Effector CD4-positive, alpha-beta T cell (primary cell): ENCODE data around the gene MYO5C.
"Not testable (repeated sequence)": the region's sequence is repeated elsewhere in the genome, so short reads cannot be mapped to it uniquely, and the experiment has no call there.

Source experiments
- DNase-seq: peaks from one replicate; pipeline ENCODE4 v3.0.0-alpha.2; 2020

The MYO5C gene

DNA sequence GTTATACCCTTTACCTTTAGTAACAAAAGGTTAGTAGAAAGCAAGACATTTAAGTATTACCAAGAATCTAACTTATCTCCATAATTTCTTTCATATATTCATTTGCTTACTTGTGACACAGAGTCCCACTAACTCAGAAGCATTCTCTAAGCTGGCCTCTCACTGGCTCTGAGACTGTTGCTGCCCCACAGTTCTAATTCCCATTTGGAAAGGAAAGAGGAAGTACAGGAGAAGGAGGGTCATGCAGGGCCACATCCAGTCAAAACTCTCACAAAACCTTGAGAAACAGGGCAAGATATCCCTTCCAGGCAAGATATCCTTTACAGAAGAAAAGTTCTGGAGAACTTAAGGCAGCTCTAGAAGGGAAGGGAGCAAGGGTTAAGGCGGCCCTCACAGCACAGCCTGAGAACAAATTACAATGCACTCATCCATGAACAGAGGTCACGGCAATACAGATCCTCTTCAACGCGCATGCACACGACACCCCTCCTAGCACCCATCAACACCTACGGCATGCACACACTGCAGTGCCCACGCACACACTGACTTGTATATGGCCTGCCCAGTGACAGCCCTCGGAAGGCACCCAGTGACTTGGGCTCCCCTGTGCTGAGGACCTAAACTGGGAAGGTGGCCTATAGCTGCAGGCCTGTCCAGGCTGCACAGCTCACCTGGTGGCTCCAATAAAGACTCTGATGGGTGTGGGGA lies 13.0 kb upstream of the MYO5C start:
- no peak for DNase-seq

DNA sequence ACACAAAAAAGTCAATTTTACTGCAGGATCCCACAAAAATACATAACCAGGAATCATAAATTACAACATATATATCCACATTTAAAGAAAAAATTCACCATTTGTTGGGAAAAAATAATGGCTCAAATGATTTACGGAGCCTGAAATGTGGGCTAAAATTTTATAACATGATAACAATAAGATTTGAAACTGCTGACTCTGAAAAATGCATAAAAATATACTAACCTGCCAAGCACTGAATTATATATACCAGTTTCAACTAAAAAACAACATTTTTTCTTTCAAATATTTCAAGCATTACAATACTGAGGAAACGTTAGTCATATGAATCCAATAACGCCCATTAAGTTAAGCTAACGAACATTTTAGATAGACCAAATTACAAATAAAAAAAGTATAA lies 12.2 kb upstream of the MYO5C start:
- no peak for DNase-seq

DNA sequence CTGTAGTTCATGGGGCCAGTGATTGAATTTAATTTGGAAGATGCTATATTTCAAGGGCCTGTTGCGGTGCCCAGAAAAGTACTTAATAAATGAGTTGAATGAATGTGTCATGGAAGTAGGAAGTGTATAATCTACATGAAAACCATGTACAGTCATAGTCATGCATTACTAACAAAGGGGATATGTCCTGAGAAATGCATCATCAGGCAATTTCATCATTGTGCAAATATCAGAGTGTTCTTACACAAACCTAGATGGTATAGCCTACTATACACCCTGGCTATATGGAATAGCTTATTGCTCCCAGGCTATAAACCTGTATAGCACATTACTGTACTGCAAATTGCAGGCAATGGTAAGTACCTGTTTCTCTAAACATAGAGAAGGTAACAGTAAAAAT lies 10.7 kb upstream of the MYO5C start:
- DNase-seq = no peak

DNA sequence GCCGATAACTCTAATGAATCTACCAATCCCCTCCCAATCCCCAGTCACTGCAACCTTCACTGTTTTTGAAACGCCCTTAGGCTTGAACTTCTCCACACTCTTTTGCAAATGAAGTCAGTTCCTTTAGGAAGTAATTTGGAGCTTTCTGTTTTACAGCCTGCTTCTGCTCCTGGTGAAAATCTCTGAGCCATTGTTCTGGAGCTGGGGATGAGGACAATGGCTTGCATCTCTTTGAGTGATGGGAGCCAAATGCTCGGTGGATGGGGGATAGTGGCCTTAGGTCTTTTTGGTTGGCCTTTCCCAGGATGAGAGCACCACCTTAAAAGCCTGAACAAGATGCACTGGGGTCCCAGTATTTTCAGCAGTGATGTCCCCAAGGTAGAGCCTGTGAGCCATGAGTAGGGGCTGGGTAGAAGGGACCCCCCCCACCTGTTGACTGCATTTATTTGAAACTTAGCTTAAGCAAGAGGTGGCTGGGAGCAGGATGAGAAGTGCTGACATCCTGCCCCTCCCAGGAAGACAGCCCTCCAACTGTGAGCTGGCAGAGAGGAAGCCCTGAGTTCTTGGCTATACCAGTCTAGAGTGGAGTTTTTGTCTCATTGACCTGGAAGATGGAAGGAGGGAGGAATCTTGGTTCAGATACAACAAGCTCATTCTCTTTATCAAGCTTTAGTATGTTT lies 7.6 kb upstream of the MYO5C start:
- DNase-seq = no peak

DNA sequence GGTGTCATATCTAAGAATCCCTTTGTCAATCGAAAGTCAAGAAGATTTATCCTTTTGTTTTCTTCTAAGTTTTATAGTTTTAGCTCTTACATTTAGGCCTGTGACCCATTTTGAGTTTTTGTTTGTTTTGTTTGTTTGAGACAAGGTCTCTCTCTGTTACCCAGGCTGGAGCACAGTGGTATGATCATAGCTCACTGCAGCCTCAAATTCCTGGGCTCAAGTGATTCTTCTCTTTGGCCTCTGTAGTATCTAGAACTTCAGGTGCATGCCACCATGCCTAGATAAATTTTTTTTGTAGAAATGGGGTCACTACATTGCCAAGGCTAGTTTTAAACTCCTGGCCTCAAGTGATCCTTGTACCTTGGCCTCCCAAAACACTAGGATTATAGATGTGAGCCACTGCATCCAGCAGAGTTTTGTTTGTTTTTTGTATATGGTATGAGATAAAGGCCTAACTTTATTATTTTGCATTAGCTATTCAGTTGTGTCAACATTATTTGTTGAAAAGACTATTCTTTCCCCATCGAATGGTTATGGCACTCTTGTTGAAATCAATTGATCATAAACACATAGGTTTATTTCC lies 5.8 kb upstream of the MYO5C start:
- no peak for DNase-seq

DNA sequence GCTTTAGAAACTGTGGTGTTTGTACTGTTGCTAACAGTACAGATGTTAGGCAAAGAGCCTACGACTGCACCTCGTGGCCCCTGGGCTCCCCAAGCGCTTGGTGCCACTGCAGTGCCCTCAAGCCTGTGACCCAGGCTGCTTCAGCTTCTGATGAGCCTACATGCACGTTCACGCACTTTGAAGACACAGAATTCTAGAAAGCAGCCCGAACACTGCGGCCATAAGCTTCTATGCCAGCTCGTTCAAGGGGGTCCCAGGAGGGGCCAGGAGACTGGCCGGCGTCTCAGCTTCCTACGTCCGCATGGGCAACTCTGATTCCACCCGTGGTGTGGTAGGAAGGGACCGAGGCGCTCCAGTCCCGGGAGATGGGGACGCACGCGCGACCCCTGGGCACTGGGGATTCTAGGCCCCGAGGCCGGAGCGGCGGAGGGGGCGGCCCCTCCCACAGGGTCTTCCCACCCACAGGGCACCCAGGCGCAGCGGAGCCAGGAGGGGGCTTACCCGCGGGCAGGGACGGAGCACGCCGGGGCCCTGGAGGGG lies 653 bp downstream of the MYO5C start:
- DNase-seq = no peak

DNA sequence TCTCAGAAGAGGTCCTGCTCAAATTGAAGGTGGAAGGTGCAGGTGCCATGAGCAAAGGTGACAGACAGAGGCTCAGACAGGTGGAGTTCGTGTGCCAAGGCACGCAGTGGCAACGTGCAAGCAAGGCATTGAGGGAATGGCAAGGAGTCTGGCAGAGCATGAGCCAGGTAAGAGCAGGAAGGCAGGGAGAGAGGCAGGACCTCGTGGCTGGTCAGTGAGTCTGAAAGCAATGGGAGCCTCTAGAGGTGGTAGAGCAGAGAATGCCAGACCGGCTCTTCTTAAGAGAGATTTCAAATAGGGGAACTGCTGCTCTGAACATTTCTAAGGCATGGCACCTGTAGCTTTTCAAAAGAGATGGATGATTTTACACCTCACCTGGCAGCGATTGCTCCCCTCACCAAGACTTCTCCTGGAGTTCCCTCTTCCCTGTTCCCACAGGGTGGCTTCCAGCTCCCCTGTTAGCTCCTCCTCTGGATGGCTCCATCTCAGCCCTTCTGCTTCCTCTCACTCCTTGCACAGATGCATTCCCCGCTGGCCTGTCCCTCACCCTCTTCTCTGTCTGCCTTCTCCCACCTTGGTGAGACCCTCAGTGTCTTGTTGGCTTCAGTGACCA lies 2.7 kb downstream of the MYO5C start:
- no peak for DNase-seq

DNA sequence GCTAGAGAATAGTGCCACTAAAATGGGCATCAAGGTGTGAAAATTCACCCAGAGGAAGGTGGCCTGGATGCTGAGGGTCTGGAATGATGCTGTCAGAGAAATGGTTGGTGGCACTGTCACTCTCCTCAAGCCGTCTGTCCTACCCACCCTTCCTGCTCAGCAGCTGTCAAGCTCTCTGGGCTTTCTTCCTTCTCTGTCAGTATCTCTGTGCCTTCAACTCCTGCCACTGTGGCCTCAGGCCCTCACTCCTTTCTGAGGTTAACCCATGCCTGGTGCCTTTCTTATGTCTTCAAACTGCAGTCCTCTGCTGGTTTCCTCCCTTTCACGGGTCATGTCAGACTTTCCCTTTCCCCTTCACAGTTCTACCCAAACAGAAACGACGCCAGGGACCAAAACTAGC lies 4.4 kb downstream of the MYO5C start:
- no peak for DNase-seq

DNA sequence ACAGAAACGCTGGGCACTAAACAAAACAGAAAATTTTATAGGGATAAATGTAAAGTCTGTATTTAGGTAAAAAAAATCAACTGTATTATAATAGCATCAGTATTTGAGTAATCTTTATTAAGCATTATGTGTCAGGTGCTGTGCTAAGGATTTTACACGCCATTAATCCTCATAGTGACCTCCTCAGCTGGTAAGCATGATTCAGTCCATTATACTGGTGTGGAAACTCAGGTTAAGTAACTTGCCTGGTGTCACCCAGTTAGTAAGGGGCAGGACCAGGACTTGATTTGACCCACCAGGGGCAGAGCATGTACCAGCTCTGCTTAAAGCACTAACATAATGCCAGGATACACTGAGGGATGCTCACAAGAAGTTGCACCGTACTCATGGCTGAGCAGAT lies 4.8 kb downstream of the MYO5C start:
- no peak for DNase-seq

DNA sequence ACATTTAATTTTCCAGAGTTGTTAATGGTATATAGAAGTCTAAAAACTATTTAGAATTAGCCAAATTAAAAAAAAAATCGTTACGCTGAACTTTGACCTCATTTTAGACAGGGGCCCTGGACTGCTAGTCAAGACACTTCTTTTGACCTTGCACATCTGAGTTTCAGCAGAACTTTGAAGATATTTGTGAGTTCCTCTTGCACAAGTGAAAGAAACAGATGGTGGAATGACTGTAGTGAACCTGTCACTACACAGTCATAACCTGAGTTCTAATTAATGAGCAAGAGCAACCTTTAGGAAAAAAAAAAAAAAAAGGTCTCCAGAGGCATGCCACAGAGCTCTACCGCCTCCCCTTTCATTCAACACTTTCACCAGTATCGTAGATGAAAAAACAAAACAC lies 5.3 kb downstream of the MYO5C start:
- no peak for DNase-seq

DNA sequence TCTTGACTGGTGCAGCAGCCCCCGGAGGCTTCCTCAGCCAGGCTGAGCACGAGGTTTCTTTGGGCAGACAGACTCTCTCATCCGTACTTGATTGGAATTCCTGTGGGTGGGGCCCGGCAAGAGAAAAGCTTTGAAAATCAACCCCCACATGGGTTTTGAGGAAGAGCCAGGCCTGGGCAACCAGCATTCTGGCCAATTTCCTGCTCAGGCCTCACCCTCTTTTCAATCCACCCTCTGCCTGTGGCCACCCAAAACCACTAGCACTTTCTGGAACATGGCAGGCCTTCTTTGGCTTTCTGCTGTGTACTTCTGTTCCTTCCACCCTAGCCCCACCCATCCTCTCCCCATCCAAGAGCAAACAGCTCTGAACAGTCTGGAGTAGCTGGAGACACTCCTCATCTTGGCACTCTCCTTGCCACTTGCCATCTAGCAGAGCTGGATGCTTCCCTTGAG lies 5.9 kb downstream of the MYO5C start:
- no peak for DNase-seq

DNA sequence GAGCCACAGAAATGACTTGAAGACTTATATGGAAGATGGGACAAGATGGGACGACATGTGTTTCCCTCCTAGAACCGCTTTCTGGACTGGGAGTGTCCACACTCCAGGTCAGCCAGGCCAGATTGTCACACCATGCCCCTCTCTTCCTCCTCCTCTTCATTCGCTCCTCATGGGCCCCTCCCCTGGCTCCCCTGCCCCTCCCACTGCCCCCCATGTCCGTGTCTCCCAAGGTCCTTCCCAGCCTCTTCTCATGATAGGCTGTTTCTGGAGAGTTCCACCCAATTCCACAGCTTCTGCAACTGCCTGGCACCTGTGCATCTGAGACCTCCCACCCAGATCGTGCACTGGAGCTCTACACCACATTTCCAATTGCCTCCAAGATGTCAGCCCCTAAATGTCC lies 6.6 kb downstream of the MYO5C start:
- no peak for DNase-seq

DNA sequence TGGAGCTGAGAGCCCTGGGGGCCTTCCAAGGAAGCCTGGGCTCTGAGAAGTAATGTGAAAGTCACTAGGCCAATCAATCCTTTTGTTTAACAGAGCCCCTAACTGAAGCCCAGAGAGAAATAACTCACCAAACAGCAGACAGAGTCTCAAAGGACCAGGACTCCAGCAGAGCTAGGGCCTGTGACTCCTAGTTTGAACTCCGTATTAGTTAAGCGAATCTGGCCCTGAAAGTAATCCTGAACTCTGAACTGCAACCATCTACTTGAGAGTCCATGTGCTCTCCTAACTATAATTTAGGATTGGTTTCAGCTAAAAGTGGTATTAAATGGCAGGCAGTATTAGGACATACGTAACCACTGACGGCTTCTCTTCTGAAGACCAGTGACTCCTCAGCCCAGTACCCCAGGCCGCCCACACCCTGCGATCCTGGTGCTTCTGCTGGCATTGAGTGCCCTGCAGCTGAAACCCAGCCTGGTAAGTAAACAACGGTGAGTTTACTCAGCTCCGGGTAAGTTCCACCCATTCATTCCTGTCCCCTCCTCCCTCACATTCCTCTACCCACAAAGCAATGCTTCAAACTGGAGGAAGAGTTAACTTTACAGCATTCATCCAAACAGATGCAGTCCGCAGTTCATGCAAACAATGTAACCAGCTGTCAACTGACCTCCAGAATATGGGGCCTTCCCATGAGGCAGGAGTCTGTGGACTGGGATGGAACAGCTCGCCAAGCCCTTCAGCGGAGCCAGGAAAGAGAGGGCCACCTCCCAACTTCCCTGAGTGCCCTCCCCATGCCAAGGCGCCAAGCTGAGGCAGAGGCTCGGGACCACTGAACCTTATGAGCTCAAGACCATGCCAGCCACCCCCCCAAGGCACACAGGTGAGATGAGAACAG lies 7.3 kb downstream of the MYO5C start:
- no peak for DNase-seq

DNA sequence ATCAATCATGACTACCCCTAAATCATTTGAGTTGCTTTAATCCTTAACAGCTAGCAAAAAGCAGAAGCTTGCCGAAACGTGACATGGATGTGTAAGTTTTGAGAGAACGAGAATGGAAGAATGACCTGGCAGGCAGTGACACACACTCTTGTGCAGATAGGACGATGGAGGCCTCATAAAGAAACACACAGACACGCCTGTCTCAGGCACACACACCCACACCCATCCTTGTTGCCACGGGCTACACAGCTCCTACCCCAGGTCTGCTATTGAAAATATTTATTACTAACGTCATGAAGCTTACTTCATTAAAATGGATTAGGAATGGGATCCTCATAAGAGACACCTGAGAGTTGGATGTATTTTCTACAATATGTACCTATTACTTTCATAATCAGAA lies 8.5 kb downstream of the MYO5C start:
- no peak for DNase-seq

DNA sequence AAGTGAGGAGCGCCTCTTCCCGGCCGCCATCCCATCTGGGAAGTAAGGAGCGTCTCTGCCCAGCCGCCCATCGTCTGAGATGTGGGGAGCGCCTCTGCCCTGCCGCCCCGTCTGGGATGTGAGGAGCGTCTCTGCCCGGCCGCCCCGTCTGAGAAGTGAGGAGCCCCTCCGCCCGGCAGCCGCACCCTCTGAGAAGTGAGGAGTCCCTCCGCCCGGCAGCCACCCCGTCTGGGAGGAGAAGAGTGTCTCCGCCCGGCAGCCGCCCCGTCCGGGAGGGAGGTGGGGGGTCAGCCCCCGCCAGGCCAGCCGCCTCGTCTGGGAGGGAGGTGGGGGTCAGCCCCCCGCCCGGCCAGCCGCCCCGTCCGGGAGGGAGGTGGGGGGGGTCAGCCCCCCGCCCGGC lies 9.7 kb downstream of the MYO5C start:
- not testable (repeated sequence) for DNase-seq

DNA sequence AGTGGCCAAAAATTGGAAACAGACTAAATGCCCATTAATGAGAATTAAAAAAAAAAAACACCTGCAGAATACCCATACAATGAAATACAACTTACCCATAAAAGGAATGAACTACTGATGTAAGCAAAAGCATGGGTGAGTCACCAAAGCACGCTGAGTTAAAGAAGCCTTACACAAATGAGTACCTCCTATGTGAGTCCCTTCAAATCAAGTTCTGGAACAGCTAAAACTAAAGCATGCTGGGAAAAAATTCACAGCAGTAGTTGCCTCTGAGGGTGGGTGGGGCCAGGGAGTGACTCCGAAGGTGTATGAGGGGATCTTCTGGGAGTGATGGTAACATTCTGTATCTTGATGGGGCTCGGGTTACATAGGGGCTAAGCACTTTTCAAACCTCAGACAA lies 11.4 kb downstream of the MYO5C start:
- no peak for DNase-seq

DNA sequence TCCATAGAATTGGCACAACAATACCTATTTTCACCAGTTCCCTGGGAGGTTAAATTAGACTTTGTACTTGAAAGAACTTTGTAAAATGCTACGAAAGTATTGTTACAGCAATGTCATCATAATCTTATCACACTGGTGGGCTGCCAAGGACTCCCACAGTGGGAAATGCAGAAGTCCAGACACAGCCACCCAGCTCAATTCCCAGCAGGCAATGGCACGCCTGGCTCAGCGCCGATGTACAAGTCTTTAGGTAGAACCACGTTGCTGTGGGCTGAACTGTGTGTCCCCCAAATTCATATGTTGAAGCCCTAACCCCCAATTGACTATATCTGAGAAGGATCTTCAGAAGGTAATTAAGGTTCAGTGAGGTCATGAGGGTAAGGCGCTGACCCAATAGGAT lies 12.3 kb downstream of the MYO5C start:
- DNase-seq = no peak

DNA sequence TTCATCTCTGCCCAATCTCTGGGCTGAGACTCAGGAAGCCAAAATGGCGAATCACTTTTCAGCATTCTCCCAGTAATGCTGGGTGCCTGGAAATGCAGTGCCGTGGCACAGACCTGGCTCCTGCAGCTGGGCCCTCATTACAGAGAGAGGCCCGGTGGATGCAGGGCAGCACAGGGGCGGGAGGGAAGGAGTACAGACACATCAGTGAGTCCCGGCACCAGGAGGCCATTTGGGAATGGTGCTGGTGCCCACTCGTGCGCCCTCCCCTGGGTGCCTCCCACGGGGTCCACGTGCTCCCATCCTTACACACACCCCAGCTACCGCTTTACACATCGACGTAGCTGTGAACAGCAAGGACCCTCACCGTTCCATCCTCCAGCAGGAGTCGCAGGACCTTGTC lies 13.2 kb downstream of the MYO5C start:
- no peak for DNase-seq

DNA sequence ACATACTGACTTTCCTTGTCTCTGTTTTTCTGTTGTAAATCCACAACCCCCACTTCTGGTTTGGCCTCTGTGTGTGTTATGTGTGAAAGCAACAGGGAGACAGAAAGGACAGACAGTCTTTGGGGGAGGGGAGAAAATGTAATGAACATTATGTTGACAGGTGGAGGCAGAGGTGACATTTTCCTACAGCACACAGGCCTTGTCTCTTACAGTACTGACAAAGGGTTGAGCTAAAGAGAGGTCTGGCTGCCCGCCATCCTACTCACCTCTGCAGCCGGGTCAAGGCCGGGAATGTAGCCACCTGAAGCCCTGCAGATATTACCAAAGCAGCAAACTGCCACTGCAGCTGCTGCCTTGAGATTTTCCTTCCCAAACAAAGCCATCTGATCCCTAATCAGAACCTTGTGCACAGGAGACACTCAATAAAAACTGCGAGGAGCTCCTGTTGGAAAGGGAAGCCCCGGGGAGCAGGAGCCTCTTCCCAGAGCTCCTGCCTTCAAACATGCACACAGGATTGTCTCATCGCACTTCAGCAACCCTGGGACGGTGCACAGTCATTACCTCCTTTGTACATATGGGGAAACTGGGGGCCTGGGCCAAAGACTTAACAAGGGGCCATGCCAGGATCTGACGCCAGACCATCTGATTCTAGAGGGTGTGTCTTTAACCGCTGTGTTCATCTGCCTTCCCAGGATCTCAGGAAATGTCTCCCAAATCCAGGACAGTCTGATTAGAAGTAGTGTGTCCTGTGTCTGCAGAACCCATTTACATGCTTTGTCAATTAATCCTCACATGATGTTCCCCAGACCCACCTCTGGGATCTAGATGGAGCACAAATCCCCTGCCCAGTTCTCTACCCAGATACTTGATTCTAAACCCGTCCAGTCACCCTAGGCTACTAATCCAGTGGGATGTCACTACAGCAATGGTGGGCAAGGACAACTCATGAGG lies 14.2 kb downstream of the MYO5C start:
- DNase-seq = no peak

DNA sequence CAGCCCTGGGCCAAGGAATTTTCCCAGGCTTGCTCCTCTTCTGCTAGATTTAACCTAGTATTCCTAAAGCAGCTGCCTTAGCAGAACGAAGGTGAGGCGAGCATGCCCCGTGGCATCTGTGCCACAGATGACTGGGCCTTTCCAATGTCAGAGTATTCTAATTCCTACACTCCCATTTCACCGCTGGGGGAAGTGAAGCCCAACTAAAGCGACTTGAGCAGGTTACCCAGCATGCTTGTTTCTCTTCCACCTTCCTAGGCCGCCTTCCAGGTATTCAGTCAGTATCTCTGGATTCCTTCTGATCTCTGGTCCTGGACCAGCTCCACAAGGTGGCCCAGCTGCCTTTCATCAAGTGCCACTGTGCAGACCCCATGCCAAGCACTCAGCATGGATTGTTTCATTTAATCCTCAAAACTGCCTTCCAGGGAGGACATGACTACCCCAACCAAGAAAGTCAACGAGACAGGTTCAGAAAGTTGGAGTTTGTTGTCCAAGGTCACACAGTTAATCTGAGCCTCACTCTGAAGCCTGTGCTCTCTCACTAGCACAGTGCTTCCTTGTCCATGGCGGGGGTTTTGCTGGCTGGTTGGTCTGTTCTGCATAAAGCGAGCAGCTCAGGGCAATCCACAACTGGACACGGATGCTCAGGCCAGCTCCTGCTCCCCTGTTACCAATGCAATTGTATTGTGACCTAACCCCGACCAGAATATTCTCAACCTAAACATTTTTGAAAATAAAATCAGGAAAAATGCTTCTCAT lies 15.1 kb downstream of the MYO5C start:
- DNase-seq = no peak
